Panc1 (cell line): Measurements from ENCODE around the gene PRLHR. TPM values are rescaled to one million over a fixed set of nuclear protein-coding genes. Genes with fewer than 3 reads are reported as not detected.

ENCODE experiments used
- ATAC-seq: fragments of 200-7000 bp; cut with Tn5 transposase; 2 replicates; pipeline ENCODE4 v1.9.1; 2020; ENCODE audit warnings: mild to moderate bottlenecking, moderate library complexity
- BruUV-seq: library from RNA; stranded (reverse); fragments of 400-500 nt; replicated peaks from 2 replicates; lab custom pipeline; 2021; lab: Mats Ljungman, UMichigan
- CTCF ChIA-PET: fragments of 300-600 bp; sonication (Branson Sonifier 250); formaldehyde crosslinking; loops from one replicate; lab custom pipeline; 2022; ENCODE audit warnings: antibody characterized with exemption; lab: Charles Lee
- POLR2A ChIA-PET: fragments of 300-600 bp; sonication (Branson Sonifier 250); formaldehyde crosslinking; loops from one replicate; lab custom pipeline; 2022; ENCODE audit warnings: antibody characterized with exemption; lab: Charles Lee
- DNase-seq: peaks from one replicate; pipeline ENCODE4 v3.0.0-alpha.2; 2010; ENCODE audit warnings: low read depth, low spot score
- H3K27ac ChIP-seq: 2 replicates; pipeline ENCODE4 v1.5.1; 2011; ENCODE audit warnings: mild to moderate bottlenecking, low read length, inconsistent platforms
- H3K27me3 ChIP-seq: fragments of 200-500 bp; sonication (Bioruptor generic); 2 replicates; pipeline ENCODE4 v1.6.0; 2014; ENCODE audit warnings: low read length, inconsistent platforms; ENCODE audit not compliant: control insufficient read depth, insufficient read depth
- H3K36me3 ChIP-seq: fragments of 200-500 bp; sonication (Bioruptor generic); 2 replicates; pipeline ENCODE4 v1.5.1; 2014; ENCODE audit warnings: inconsistent platforms, mild to moderate bottlenecking, low read length, moderate library complexity; ENCODE audit not compliant: control insufficient read depth, insufficient read depth
- H3K4me1 ChIP-seq: 2 replicates; pipeline ENCODE4 v1.5.1; 2011; ENCODE audit warnings: inconsistent platforms, mild to moderate bottlenecking, low read length, moderate library complexity; ENCODE audit not compliant: control insufficient read depth, insufficient read depth
- H3K4me3 ChIP-seq, 2 experiments: 2 replicates each; pipeline ENCODE4 v1.5.1; 2011 to 2012; ENCODE audit warnings: low read depth in 2 of 2, low read length in 2 of 2, mild to moderate bottlenecking in 2 of 2, inconsistent platforms in 1 of 2, moderate library complexity in 1 of 2
- H3K9me3 ChIP-seq: fragments of 200-500 bp; sonication (Bioruptor generic); 2 replicates; pipeline ENCODE4 v1.5.1; 2014; ENCODE audit warnings: low read depth, mild to moderate bottlenecking, inconsistent platforms, low read length, moderate library complexity; ENCODE audit not compliant: control insufficient read depth, insufficient read depth
- CTCF ChIP-seq: fragments of 450-650 bp; IDR thresholded peaks from 2 replicates; pipeline ENCODE4 v1.5.1; 2017; ENCODE audit warnings: mild to moderate bottlenecking
- POLR2AphosphoS5 ChIP-seq: IDR thresholded peaks from 2 replicates; pipeline ENCODE4 v1.6.1; 2012; ENCODE audit warnings: mild to moderate bottlenecking, low read depth, low read length, moderate library complexity
- REST ChIP-seq, 2 experiments: IDR thresholded peaks; 2 replicates each; pipeline ENCODE4 v1.6.1; 2011 to 2012; ENCODE audit warnings: low read depth in 2 of 2, control low read depth in 1 of 2, low read length in 1 of 2, mild to moderate bottlenecking in 1 of 2, moderate library complexity in 1 of 2; ENCODE audit not compliant: insufficient read depth in 1 of 2
- SIN3A ChIP-seq: IDR thresholded peaks from 2 replicates; pipeline ENCODE4 v1.6.1; 2012; ENCODE audit warnings: low read depth, mild to moderate bottlenecking, low read length, moderate library complexity, borderline replicate concordance; ENCODE audit not compliant: insufficient read depth
- TCF7L2 ChIP-seq: IDR thresholded peaks from 2 replicates; pipeline ENCODE4 v1.6.1; 2011; ENCODE audit warnings: mild to moderate bottlenecking, low read depth, low read length, inconsistent platforms
- in situ Hi-C: cut with HindIII; loops from 2 replicates; pipeline ENCODE4 v1.10.0; 2016; ENCODE audit warnings: low sequenced_read_pairs, low pct_unique_long_range_greater_than_20kb
- intact Hi-C: fragments of 100-400 bp; cut with micrococcal nuclease; formaldehyde crosslinking; loops from one replicate; pipeline ENCODE4 v1.10.0; 2022; ENCODE audit not compliant: unreplicated experiment
- total RNA-seq: library from RNA; stranded (reverse); gene quantifications from one replicate; pipeline ENCODE4 v1.2.1, GENCODE V29; 2021; ENCODE audit not compliant: unreplicated experiment

PRLHR gene
- total RNA-seq, 1 experiment from 2014 or later: not detected

- CTCF ChIA-PET: interaction anchor here (0.6 to 1.1 kb wide), 2 partner anchors 87 to 467 kb away, joined by 3 read pairs; no protein-coding TSS in a partner anchor
Measured at GRCh38 chr10:118545381-118545780, 50.1 kb downstream of the PRLHR start.

GRCh38 chr10:118544401-118544948 is 51.0 kb downstream of the PRLHR start:
- ATAC-seq (0 out of 2 replicates have a peak, but pooled peaks have one; percentile 5), DNase-seq (no peak)
- Histone ChIP-seq H3K27ac (no peak overlapping the region), H3K27me3 (peaks cover 30% of the 10 kb centered on the region), H3K9me3 (no peaks in the 10 kb centered on the region), H3K4me3 (no peak overlapping the region), H3K4me1 (no peaks in the 10 kb centered on the region), H3K36me3 (no peaks in the 10 kb centered on the region)
- ChIA-PET CTCF (interaction anchor here (0.6 kb wide), 1 partner anchor 192 kb away, joined by 3 read pairs; no protein-coding TSS in a partner anchor), POLR2A (no interaction called here)
- intact Hi-C loops (loop anchor here (10.0 kb wide), 1 partner anchor 1050 kb away; no protein-coding TSS in a partner anchor), in situ Hi-C loops (no loop called here)
- no TSS peak for BruUV-seq
- TF ChIP-seq CTCF (peak; percentile 64), TCF7L2 (no peak), REST (IDR thresholded peaks at IDR 0.05; ENCODE audit: insufficient read depth in 1 of 2, low read depth in 2 of 2, low read length in 1 of 2) (no peak), POLR2AphosphoS5 (no peak)

More at GRCh38 chr10:118545381-118545780, 50.1 kb downstream of the PRLHR start:
- intact Hi-C loops (loop anchor here (10.0 kb wide), 1 partner anchor 1051 kb away; no protein-coding TSS in a partner anchor), in situ Hi-C loops (no loop called here)
- no peak for ATAC-seq
- Histone ChIP-seq H3K27ac (no peak overlapping the region), H3K27me3 (peaks cover 26% of the 10 kb centered on the region), H3K36me3 (no peaks in the 10 kb centered on the region), H3K4me1 (no peaks in the 10 kb centered on the region), H3K9me3 (no peaks in the 10 kb centered on the region), H3K4me3 (no peak overlapping the region)
- no peak for TF ChIP-seq POLR2AphosphoS5
- no peak for TF ChIP-seq REST (IDR thresholded peaks at IDR 0.05; ENCODE audit: insufficient read depth in 1 of 2, low read depth in 2 of 2, low read length in 1 of 2)
- TF ChIP-seq CTCF: no peak
- no peak for TF ChIP-seq TCF7L2
- TF ChIP-seq SIN3A: no peak
- POLR2A ChIA-PET: no interaction called here
- BruUV-seq: no TSS peak
- no peak for DNase-seq
